ENCODE data around the gene DGUOK.

- TF ChIP-seq POLR2AphosphoS5 (IDR thresholded peaks at IDR 0.05) (no peak), CTCF (IDR thresholded peaks at IDR 0.05) (no peak), EP300 (IDR thresholded peaks at IDR 0.05) (no peak), POLR2A (IDR thresholded peaks at IDR 0.05) (no peak)
These were observed 71.1 kb downstream of the DGUOK start for GRCh38 chr2:73997813-73998212.
